ENCODE results near the gene PCDH9.

The PCDH9 gene

GRCh38 chr13:66933994-66934393 is 296.1 kb downstream of the PCDH9 start:
- DNase-seq (ENCODE audit: low read depth, low spot score), result no peak
- no CpG with 5 or more reads among the region's 7 CpGs for WGBS (ENCODE audit: insufficient coverage, insufficient read length)
- no peak overlapping the region for H3K27ac ChIP-seq (ENCODE audit: low read length)

GRCh38 chr13:66933527-66933926 is 296.6 kb downstream of the PCDH9 start:
- no peaks in the 10 kb centered on the region for H3K9me3 ChIP-seq (ENCODE audit: control insufficient read depth, insufficient read depth, low read length)
- H3K27me3 ChIP-seq (ENCODE audit: control insufficient read depth, insufficient read depth, low read length), result no peaks in the 10 kb centered on the region
- WGBS (ENCODE audit: insufficient coverage, insufficient read length), result no CpG with 5 or more reads among the region's 3 CpGs
- no peaks in the 10 kb centered on the region for H3K4me1 ChIP-seq (ENCODE audit: control insufficient read depth, insufficient read depth, low read length)
- H3K27ac ChIP-seq (ENCODE audit: low read length), result no peak overlapping the region
- no peaks in the 10 kb centered on the region for H3K36me3 ChIP-seq (ENCODE audit: control insufficient read depth, insufficient read depth, low read length)
- no peak overlapping the region for H3K4me3 ChIP-seq (ENCODE audit: low read length)
- DNase-seq (ENCODE audit: low read depth, low spot score), result no peak

More at GRCh38 chr13:66933994-66934393, 296.1 kb downstream of the PCDH9 start:
- Histone ChIP-seq H3K4me3 (ENCODE audit: low read length) (no peak overlapping the region), H3K27me3 (ENCODE audit: control insufficient read depth, insufficient read depth, low read length) (no peaks in the 10 kb centered on the region), H3K4me1 (ENCODE audit: control insufficient read depth, insufficient read depth, low read length) (no peaks in the 10 kb centered on the region), H3K36me3 (ENCODE audit: control insufficient read depth, insufficient read depth, low read length) (no peaks in the 10 kb centered on the region), H3K9me3 (ENCODE audit: control insufficient read depth, insufficient read depth, low read length) (no peaks in the 10 kb centered on the region)

- Histone ChIP-seq H3K4me1 (ENCODE audit: control insufficient read depth, insufficient read depth, low read length) (no peaks in the 10 kb centered on the region), H3K27me3 (ENCODE audit: control insufficient read depth, insufficient read depth, low read length) (no peaks in the 10 kb centered on the region), H3K27ac (ENCODE audit: low read length) (no peak overlapping the region), H3K4me3 (ENCODE audit: low read length) (no peak overlapping the region), H3K36me3 (ENCODE audit: control insufficient read depth, insufficient read depth, low read length) (no peaks in the 10 kb centered on the region), H3K9me3 (ENCODE audit: control insufficient read depth, insufficient read depth, low read length) (no peaks in the 10 kb centered on the region)
- DNase-seq (ENCODE audit: low read depth, low spot score), result no peak
These were observed 302.6 kb downstream of the PCDH9 start for GRCh38 chr13:66927562-66927961.

GRCh38 chr13:66926851-66927524 is 303.1 kb downstream of the PCDH9 start:
- no peaks in the 10 kb centered on the region for H3K9me3 ChIP-seq (ENCODE audit: control insufficient read depth, insufficient read depth, low read length)
- no peaks in the 10 kb centered on the region for H3K36me3 ChIP-seq (ENCODE audit: control insufficient read depth, insufficient read depth, low read length)
- WGBS (ENCODE audit: insufficient coverage, insufficient read length), result no CpG with 5 or more reads among the region's 6 CpGs
- H3K4me1 ChIP-seq (ENCODE audit: control insufficient read depth, insufficient read depth, low read length), result no peaks in the 10 kb centered on the region
- no peak overlapping the region for H3K4me3 ChIP-seq (ENCODE audit: low read length)
- DNase-seq (ENCODE audit: low read depth, low spot score), result no peak
- H3K27me3 ChIP-seq (ENCODE audit: control insufficient read depth, insufficient read depth, low read length), result no peaks in the 10 kb centered on the region
- no peak overlapping the region for H3K27ac ChIP-seq (ENCODE audit: low read length)

- H3K27ac ChIP-seq (ENCODE audit: low read length), result no peak overlapping the region
- no peaks in the 10 kb centered on the region for H3K9me3 ChIP-seq (ENCODE audit: control insufficient read depth, insufficient read depth, low read length)
- no peaks in the 10 kb centered on the region for H3K4me1 ChIP-seq (ENCODE audit: control insufficient read depth, insufficient read depth, low read length)
- H3K27me3 ChIP-seq (ENCODE audit: control insufficient read depth, insufficient read depth, low read length), result no peaks in the 10 kb centered on the region
- no peaks in the 10 kb centered on the region for H3K36me3 ChIP-seq (ENCODE audit: control insufficient read depth, insufficient read depth, low read length)
- no CpG with 5 or more reads among the region's 4 CpGs for WGBS (ENCODE audit: insufficient coverage, insufficient read length)
- DNase-seq (ENCODE audit: low read depth, low spot score), result no peak
- H3K4me3 ChIP-seq (ENCODE audit: low read length), result no peak overlapping the region
These were observed 303.8 kb downstream of the PCDH9 start for GRCh38 chr13:66926200-66926850.

GRCh38 chr13:66922444-66922843 is 307.7 kb downstream of the PCDH9 start:
- no peak for DNase-seq (ENCODE audit: low read depth, low spot score)
- H3K4me1 ChIP-seq (ENCODE audit: control insufficient read depth, insufficient read depth, low read length), result no peaks in the 10 kb centered on the region
- no peaks in the 10 kb centered on the region for H3K9me3 ChIP-seq (ENCODE audit: control insufficient read depth, insufficient read depth, low read length)
- H3K4me3 ChIP-seq (ENCODE audit: low read length), result no peak overlapping the region
- no peaks in the 10 kb centered on the region for H3K36me3 ChIP-seq (ENCODE audit: control insufficient read depth, insufficient read depth, low read length)
- H3K27me3 ChIP-seq (ENCODE audit: control insufficient read depth, insufficient read depth, low read length), result no peaks in the 10 kb centered on the region
- WGBS (ENCODE audit: insufficient coverage, insufficient read length), result no CpG with 5 or more reads among the region's 1 CpG
- H3K27ac ChIP-seq (ENCODE audit: low read length), result no peak overlapping the region

- no peaks in the 10 kb centered on the region for H3K4me1 ChIP-seq (ENCODE audit: control insufficient read depth, insufficient read depth, low read length)
- WGBS (ENCODE audit: insufficient coverage, insufficient read length), result no CpG with 5 or more reads among the region's 5 CpGs
- DNase-seq (ENCODE audit: low read depth, low spot score), result no peak
- H3K27ac ChIP-seq (ENCODE audit: low read length), result no peak overlapping the region
- no peaks in the 10 kb centered on the region for H3K9me3 ChIP-seq (ENCODE audit: control insufficient read depth, insufficient read depth, low read length)
- H3K36me3 ChIP-seq (ENCODE audit: control insufficient read depth, insufficient read depth, low read length), result no peaks in the 10 kb centered on the region
- H3K27me3 ChIP-seq (ENCODE audit: control insufficient read depth, insufficient read depth, low read length), result no peaks in the 10 kb centered on the region
- no peak overlapping the region for H3K4me3 ChIP-seq (ENCODE audit: low read length)
These were observed 308.7 kb downstream of the PCDH9 start for GRCh38 chr13:66921437-66921836.

- H3K4me1 ChIP-seq (ENCODE audit: control insufficient read depth, insufficient read depth, low read length), result no peaks in the 10 kb centered on the region
- no peak overlapping the region for H3K27ac ChIP-seq (ENCODE audit: low read length)
- H3K36me3 ChIP-seq (ENCODE audit: control insufficient read depth, insufficient read depth, low read length), result no peaks in the 10 kb centered on the region
- DNase-seq (ENCODE audit: low read depth, low spot score), result no peak
- H3K27me3 ChIP-seq (ENCODE audit: control insufficient read depth, insufficient read depth, low read length), result no peaks in the 10 kb centered on the region
- WGBS (ENCODE audit: insufficient coverage, insufficient read length), result no CpG with 5 or more reads among the region's 1 CpG
- no peaks in the 10 kb centered on the region for H3K9me3 ChIP-seq (ENCODE audit: control insufficient read depth, insufficient read depth, low read length)
- H3K4me3 ChIP-seq (ENCODE audit: low read length), result no peak overlapping the region
These were observed 314.4 kb downstream of the PCDH9 start for GRCh38 chr13:66915596-66916185.

- Histone ChIP-seq H3K36me3 (ENCODE audit: control insufficient read depth, insufficient read depth, low read length) (no peaks in the 10 kb centered on the region), H3K27ac (ENCODE audit: low read length) (no peak overlapping the region), H3K4me1 (ENCODE audit: control insufficient read depth, insufficient read depth, low read length) (no peaks in the 10 kb centered on the region), H3K27me3 (ENCODE audit: control insufficient read depth, insufficient read depth, low read length) (no peaks in the 10 kb centered on the region), H3K4me3 (ENCODE audit: low read length) (no peak overlapping the region), H3K9me3 (ENCODE audit: control insufficient read depth, insufficient read depth, low read length) (no peaks in the 10 kb centered on the region)
- no peak for DNase-seq (ENCODE audit: low read depth, low spot score)
- WGBS (ENCODE audit: insufficient coverage, insufficient read length), result no CpG with 5 or more reads among the region's 4 CpGs
These were observed 316.0 kb downstream of the PCDH9 start for GRCh38 chr13:66914155-66914554.

- Histone ChIP-seq H3K27ac (ENCODE audit: low read length) (no peak overlapping the region), H3K4me1 (ENCODE audit: control insufficient read depth, insufficient read depth, low read length) (no peaks in the 10 kb centered on the region), H3K4me3 (ENCODE audit: low read length) (no peak overlapping the region), H3K27me3 (ENCODE audit: control insufficient read depth, insufficient read depth, low read length) (no peaks in the 10 kb centered on the region), H3K9me3 (ENCODE audit: control insufficient read depth, insufficient read depth, low read length) (no peaks in the 10 kb centered on the region), H3K36me3 (ENCODE audit: control insufficient read depth, insufficient read depth, low read length) (no peaks in the 10 kb centered on the region)
- DNase-seq (ENCODE audit: low read depth, low spot score), result no peak
- WGBS (ENCODE audit: insufficient coverage, insufficient read length), result no CpG with 5 or more reads among the region's 4 CpGs
These were observed 318.7 kb downstream of the PCDH9 start for GRCh38 chr13:66911411-66911939.

Measured in iPS DF 6.9 (cell line).